SU-DHL-6 (cell line): ENCODE results near the gene TMEM168.

ENCODE experiments used
- EZH2phosphoT487 ChIP-seq: fragments of 200-600 bp; sonication (generic), shearing (Covaris generic); conservative IDR thresholded peaks from 2 replicates; pipeline ENCODE4 v1.6.1; 2018; ENCODE audit warnings: mild to moderate bottlenecking, antibody characterized with exemption, low read length, moderate library complexity, mixed read lengths
- TF ChIP-seq, protein P1 (sequence below): fragments of 200-600 bp; sonication (generic); IDR thresholded peaks from one replicate; pipeline ENCODE4 v1.5.1; 2017; ENCODE audit warnings: antibody characterized with exemption, mild to moderate bottlenecking, low read length, moderate library complexity; ENCODE audit not compliant: insufficient read depth, poor library complexity, severe bottlenecking

DNA sequence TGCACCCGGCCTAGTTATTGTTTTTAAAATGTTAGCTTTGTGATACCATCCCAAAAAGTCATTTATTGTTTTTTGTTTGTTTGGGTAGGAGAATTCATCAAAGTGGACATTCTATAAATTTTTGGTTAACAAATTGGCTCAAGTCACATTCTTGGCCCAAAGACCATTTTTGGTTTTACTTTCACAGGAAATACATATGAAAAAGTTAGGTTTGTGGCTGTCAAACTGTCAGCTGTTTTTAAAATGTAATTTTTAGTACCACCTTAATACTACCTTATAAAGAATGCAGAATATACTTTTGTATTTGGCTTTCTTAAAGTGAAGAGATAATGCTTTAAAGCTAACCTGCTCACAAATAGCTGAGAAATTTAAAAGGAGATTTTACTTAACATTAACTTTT lies 25.1 kb downstream of the TMEM168 start:
- TF ChIP-seq, protein P1, sequence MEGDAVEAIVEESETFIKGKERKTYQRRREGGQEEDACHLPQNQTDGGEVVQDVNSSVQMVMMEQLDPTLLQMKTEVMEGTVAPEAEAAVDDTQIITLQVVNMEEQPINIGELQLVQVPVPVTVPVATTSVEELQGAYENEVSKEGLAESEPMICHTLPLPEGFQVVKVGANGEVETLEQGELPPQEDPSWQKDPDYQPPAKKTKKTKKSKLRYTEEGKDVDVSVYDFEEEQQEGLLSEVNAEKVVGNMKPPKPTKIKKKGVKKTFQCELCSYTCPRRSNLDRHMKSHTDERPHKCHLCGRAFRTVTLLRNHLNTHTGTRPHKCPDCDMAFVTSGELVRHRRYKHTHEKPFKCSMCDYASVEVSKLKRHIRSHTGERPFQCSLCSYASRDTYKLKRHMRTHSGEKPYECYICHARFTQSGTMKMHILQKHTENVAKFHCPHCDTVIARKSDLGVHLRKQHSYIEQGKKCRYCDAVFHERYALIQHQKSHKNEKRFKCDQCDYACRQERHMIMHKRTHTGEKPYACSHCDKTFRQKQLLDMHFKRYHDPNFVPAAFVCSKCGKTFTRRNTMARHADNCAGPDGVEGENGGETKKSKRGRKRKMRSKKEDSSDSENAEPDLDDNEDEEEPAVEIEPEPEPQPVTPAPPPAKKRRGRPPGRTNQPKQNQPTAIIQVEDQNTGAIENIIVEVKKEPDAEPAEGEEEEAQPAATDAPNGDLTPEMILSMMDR: no peak
- TF ChIP-seq EZH2phosphoT487: no peak
